ENCODE measurements around the gene TRERF1. TPM values are rescaled to one million over a fixed set of nuclear protein-coding genes. Genes with fewer than 3 reads are reported as not detected.

TRERF1 gene
- total RNA-seq, 1 experiment from 2014 or later, result 0.39 TPM

GRCh38 chr6:42411406-42411805 is 40.3 kb downstream of the TRERF1 start:
- no peak for TF ChIP-seq CTCF (IDR thresholded peaks at IDR 0.05; ENCODE audit: insufficient read depth in 1 of 2, low read depth in 1 of 2, low read length in 1 of 2, severe bottlenecking in 1 of 2, unreplicated experiment in 1 of 2)
- BruUV-seq (replicated peaks), result no TSS peak
- no peaks in the 10 kb centered on the region for H3K9me3 ChIP-seq
- no peaks in the 10 kb centered on the region for H3K36me3 Mint-ChIP-seq (ENCODE audit: insufficient read depth, unreplicated experiment)
- H3K4me3 ChIP-seq (ENCODE audit: low read depth, low read length), result no peak overlapping the region
- no peak overlapping the region for H3K4me3 Mint-ChIP-seq (ENCODE audit: unreplicated experiment)
- H3K36me3 ChIP-seq (ENCODE audit: control insufficient read depth, insufficient read depth, low read length), result no peaks in the 10 kb centered on the region
- no peaks in the 10 kb centered on the region for H3K4me1 Mint-ChIP-seq (ENCODE audit: low read depth, unreplicated experiment)
- ChIA-PET POLR2A (no interaction called here), CTCF (no interaction called here)
- H3K9me3 Mint-ChIP-seq (ENCODE audit: unreplicated experiment), result no peaks in the 10 kb centered on the region
- no peaks in the 10 kb centered on the region for H3K27me3 Mint-ChIP-seq (ENCODE audit: insufficient read depth, unreplicated experiment)
- H3K4me1 ChIP-seq, result no peaks in the 10 kb centered on the region
- no peak overlapping the region for H3K27ac Mint-ChIP-seq (ENCODE audit: unreplicated experiment)
- no peak for DNase-seq
- intact Hi-C loops (cut with micrococcal nuclease; ENCODE audit: unreplicated experiment), result no loop called here
- no peaks in the 10 kb centered on the region for H3K27me3 ChIP-seq (replicated peaks; ENCODE audit: control insufficient read depth, insufficient read depth, low read length)

- no peak for DNase-seq
- no peaks in the 10 kb centered on the region for H3K4me1 Mint-ChIP-seq (ENCODE audit: low read depth, unreplicated experiment)
- no peaks in the 10 kb centered on the region for H3K27me3 ChIP-seq (replicated peaks; ENCODE audit: control insufficient read depth, insufficient read depth, low read length)
- H3K9me3 Mint-ChIP-seq (ENCODE audit: unreplicated experiment), result no peaks in the 10 kb centered on the region
- no peaks in the 10 kb centered on the region for H3K4me1 ChIP-seq
- H3K27me3 Mint-ChIP-seq (ENCODE audit: insufficient read depth, unreplicated experiment), result no peaks in the 10 kb centered on the region
- TF ChIP-seq CTCF (IDR thresholded peaks at IDR 0.05; ENCODE audit: insufficient read depth in 1 of 2, low read depth in 1 of 2, low read length in 1 of 2, severe bottlenecking in 1 of 2, unreplicated experiment in 1 of 2), result no peak
- H3K36me3 ChIP-seq (ENCODE audit: control insufficient read depth, insufficient read depth, low read length), result no peaks in the 10 kb centered on the region
- intact Hi-C loops (cut with micrococcal nuclease; ENCODE audit: unreplicated experiment), result no loop called here
- no TSS peak for BruUV-seq (replicated peaks)
- no peaks in the 10 kb centered on the region for H3K36me3 Mint-ChIP-seq (ENCODE audit: insufficient read depth, unreplicated experiment)
- no peak overlapping the region for H3K27ac Mint-ChIP-seq (ENCODE audit: unreplicated experiment)
- H3K4me3 ChIP-seq (ENCODE audit: low read depth, low read length), result no peak overlapping the region
- H3K4me3 Mint-ChIP-seq (ENCODE audit: unreplicated experiment), result no peak overlapping the region
- no peaks in the 10 kb centered on the region for H3K9me3 ChIP-seq
- CTCF ChIA-PET, result no interaction called here
- POLR2A ChIA-PET, result no interaction called here
Observed at GRCh38 chr6:42410861-42411260, 40.9 kb downstream of the TRERF1 start.

DNA sequence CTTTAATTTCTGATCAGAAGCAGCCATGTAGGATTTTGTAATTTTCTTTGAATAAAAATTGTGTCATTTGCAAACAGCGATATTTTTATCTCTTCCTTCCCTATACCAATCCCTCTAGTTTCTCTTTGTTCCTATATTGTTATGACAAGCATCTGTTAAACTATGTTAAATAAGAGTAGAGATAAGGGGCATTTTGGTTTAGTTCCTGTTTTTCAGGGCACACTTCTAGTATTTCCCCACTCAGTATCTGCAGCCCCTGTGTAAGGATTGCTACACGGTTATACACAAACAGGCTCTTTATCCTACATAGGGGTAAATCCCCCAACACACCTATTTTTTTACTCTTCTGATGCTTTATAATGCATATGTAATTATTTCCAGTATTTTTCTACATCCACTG is 42.1 kb downstream of the TRERF1 start:
- no peaks in the 10 kb centered on the region for H3K36me3 Mint-ChIP-seq (ENCODE audit: insufficient read depth, unreplicated experiment)
- peaks cover 3% of the 10 kb centered on the region for H3K4me1 Mint-ChIP-seq (ENCODE audit: low read depth, unreplicated experiment)

More for the DNA sequence above, 42.1 kb downstream of the TRERF1 start:
- no peak overlapping the region for H3K4me3 ChIP-seq (ENCODE audit: low read depth, low read length)
- Mint-ChIP-seq H3K27me3 (ENCODE audit: insufficient read depth, unreplicated experiment) (no peaks in the 10 kb centered on the region), H3K27ac (ENCODE audit: unreplicated experiment) (no peak overlapping the region), H3K9me3 (ENCODE audit: unreplicated experiment) (no peaks in the 10 kb centered on the region), H3K4me3 (ENCODE audit: unreplicated experiment) (no peak overlapping the region)
- no peak for TF ChIP-seq CTCF (IDR thresholded peaks at IDR 0.05; ENCODE audit: insufficient read depth in 1 of 2, low read depth in 1 of 2, low read length in 1 of 2, severe bottlenecking in 1 of 2, unreplicated experiment in 1 of 2)
- H3K27me3 ChIP-seq (replicated peaks; ENCODE audit: control insufficient read depth, insufficient read depth, low read length), result no peaks in the 10 kb centered on the region
- no peaks in the 10 kb centered on the region for H3K9me3 ChIP-seq
- no TSS peak for BruUV-seq (replicated peaks)
- no peak for DNase-seq
- intact Hi-C loops (cut with micrococcal nuclease; ENCODE audit: unreplicated experiment), result no loop called here
- CTCF ChIA-PET, result no interaction called here
- POLR2A ChIA-PET, result no interaction called here
- no peaks in the 10 kb centered on the region for H3K36me3 ChIP-seq (ENCODE audit: control insufficient read depth, insufficient read depth, low read length)
- peaks cover 5% of the 10 kb centered on the region; the same call in 1 of the 2 replicates for H3K4me1 ChIP-seq

Measured in Caco-2 (cell line).